OCI-LY3 (cell line): ENCODE measurements around the gene MED12L.
"Not testable (repeated sequence)": the region's sequence is repeated elsewhere in the genome, so short reads cannot be mapped to it uniquely, and the experiment has no call there.

Source experiments
- H2AFZ ChIP-seq: fragments of 200-600, 300-600 bp; shearing (Covaris generic); 2 replicates; pipeline ENCODE4 v1.6.0; 2014; ENCODE audit warnings: antibody characterized with exemption, low read depth, low read length
- H3K27ac ChIP-seq: fragments of 200-600, 300-600 bp; sonication (generic); 2 replicates; pipeline ENCODE4 v1.5.1; 2014; ENCODE audit warnings: mild to moderate bottlenecking, low read length, moderate library complexity, mixed read lengths
- H3K27me3 ChIP-seq: fragments of 200-600, 300-600 bp; sonication (generic); 2 replicates; pipeline ENCODE4 v1.6.1; 2014; ENCODE audit warnings: low read depth, low read length, mixed read lengths
- H3K36me3 ChIP-seq: fragments of 200-600, 300-600 bp; sonication (generic); replicated peaks from 2 replicates; pipeline ENCODE3; 2014; ENCODE audit warnings: low read depth, low read length, mixed read lengths
- H3K4me1 ChIP-seq: fragments of 300-600, 200-600 bp; sonication (generic); 2 replicates; pipeline ENCODE4 v1.6.1; 2014; ENCODE audit warnings: low read length, mixed read lengths
- H3K4me2 ChIP-seq: fragments of 200-600, 300-600 bp; sonication (generic); 2 replicates; pipeline ENCODE4 v1.6.1; 2014; ENCODE audit warnings: low read length, mixed read lengths
- H3K4me3 ChIP-seq: fragments of 300-600, 200-600 bp; sonication (generic); 2 replicates; pipeline ENCODE4 v1.5.1; 2014; ENCODE audit warnings: antibody characterized with exemption, mild to moderate bottlenecking, low read length, moderate library complexity
- H3K79me2 ChIP-seq: fragments of 300-600, 200-600 bp; shearing (Covaris generic); 2 replicates; pipeline ENCODE4 v1.6.1; 2014; ENCODE audit warnings: mild to moderate bottlenecking, low read length, mixed read lengths
- H3K9ac ChIP-seq: fragments of 300-600, 200-600 bp; shearing (Covaris generic); 2 replicates; pipeline ENCODE4 v1.6.0; 2014; ENCODE audit warnings: mild to moderate bottlenecking, low read length, moderate library complexity
- H3K9me3 ChIP-seq: fragments of 200-600, 300-600 bp; shearing (Covaris generic); 2 replicates; pipeline ENCODE4 v1.6.1; 2014; ENCODE audit warnings: low read length, mixed read lengths; ENCODE audit not compliant: insufficient read depth
- H4K20me1 ChIP-seq: fragments of 200-600, 300-600 bp; sonication (generic); 2 replicates; pipeline ENCODE4 v1.6.1; 2016; ENCODE audit warnings: low read length, mixed read lengths; ENCODE audit not compliant: insufficient read depth
- EZH2phosphoT487 ChIP-seq: fragments of 200-600 bp; shearing (Covaris generic); IDR thresholded peaks from 2 replicates; pipeline ENCODE4 v1.6.1; 2018; ENCODE audit warnings: antibody characterized with exemption, mixed run types, low read depth
- TF ChIP-seq, protein P1 (sequence below): fragments of 200-600, 300-600 bp; sonication (generic); IDR thresholded peaks from 2 replicates; pipeline ENCODE4 v1.5.1; 2014; ENCODE audit warnings: antibody characterized with exemption, low read length, low read depth

The MED12L gene

DNA sequence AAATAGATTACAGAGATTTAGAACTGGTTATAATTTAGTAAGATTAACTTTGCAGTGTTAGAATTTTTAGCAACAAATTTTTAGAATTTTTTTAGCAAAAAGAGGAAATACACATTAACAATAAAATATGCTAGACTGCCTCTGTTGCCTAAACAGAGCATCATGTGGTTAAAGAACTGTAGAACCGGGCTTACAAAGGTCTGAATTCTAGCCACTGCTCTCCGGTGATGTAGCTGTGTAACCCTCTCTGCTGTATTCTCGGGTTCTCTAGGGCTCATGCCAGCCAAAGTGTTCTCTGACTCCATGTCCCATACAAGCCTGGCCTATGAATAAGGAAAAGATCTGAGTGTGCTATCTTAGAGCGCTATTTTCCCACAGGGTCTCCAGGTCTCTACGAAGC, 302.0 kb downstream of the MED12L start:
- H3K9ac ChIP-seq = 0 out of 2 replicates have a peak overlapping the region, but pooled peaks have one; percentile 30
- peak overlapping the region; percentile 67; the same call in 1 of the 2 replicates for H2AFZ ChIP-seq
- H3K27ac ChIP-seq = 0 out of 2 replicates have a peak overlapping the region, but pooled peaks have one; percentile 17
- peak overlapping the region; percentile 76 for H3K4me2 ChIP-seq
- H3K4me3 ChIP-seq = peak overlapping the region; percentile 44; the same call in 1 of the 2 replicates
- H4K20me1 ChIP-seq = no peaks in the 10 kb centered on the region
- peaks cover 78% of the 10 kb centered on the region for H3K4me1 ChIP-seq
- no peaks in the 10 kb centered on the region for H3K79me2 ChIP-seq
- no peak for TF ChIP-seq EZH2phosphoT487
- TF ChIP-seq, protein P1, sequence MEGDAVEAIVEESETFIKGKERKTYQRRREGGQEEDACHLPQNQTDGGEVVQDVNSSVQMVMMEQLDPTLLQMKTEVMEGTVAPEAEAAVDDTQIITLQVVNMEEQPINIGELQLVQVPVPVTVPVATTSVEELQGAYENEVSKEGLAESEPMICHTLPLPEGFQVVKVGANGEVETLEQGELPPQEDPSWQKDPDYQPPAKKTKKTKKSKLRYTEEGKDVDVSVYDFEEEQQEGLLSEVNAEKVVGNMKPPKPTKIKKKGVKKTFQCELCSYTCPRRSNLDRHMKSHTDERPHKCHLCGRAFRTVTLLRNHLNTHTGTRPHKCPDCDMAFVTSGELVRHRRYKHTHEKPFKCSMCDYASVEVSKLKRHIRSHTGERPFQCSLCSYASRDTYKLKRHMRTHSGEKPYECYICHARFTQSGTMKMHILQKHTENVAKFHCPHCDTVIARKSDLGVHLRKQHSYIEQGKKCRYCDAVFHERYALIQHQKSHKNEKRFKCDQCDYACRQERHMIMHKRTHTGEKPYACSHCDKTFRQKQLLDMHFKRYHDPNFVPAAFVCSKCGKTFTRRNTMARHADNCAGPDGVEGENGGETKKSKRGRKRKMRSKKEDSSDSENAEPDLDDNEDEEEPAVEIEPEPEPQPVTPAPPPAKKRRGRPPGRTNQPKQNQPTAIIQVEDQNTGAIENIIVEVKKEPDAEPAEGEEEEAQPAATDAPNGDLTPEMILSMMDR = no peak
- H3K27me3 ChIP-seq = no peaks in the 10 kb centered on the region
- H3K9me3 ChIP-seq = no peaks in the 10 kb centered on the region
- no peaks in the 10 kb centered on the region for H3K36me3 ChIP-seq

DNA sequence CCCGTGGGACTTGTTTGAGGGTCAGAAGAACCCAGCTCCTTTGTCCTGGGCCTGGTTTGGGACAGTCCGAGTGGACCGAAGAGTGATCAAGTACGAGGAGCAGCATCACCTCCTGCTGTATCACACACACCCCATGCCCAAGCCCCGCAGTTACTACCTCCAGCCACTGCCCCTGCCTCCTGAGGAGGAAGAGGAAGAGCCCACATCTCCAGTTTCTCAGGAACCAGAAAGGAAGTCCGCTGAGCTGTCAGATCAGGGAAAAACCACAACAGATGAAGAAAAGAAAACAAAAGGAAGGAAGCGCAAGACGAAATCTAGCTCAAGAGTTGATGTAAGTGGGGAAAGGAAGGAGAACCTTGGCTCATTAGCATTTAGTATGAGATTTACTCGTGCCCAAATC, 302.4 kb downstream of the MED12L start:
- H3K4me2 ChIP-seq = peak overlapping the region; percentile 76
- H3K79me2 ChIP-seq = no peaks in the 10 kb centered on the region
- peak overlapping the region; percentile 30; the same call in 1 of the 2 replicates for H3K9ac ChIP-seq
- peaks cover 74% of the 10 kb centered on the region for H3K4me1 ChIP-seq
- 0 out of 2 replicates have a peak overlapping the region, but pooled peaks have one; percentile 17 for H3K27ac ChIP-seq
- no peaks in the 10 kb centered on the region for H3K9me3 ChIP-seq
- H2AFZ ChIP-seq = peak overlapping the region; percentile 67; the same call in 1 of the 2 replicates
- no peaks in the 10 kb centered on the region for H3K36me3 ChIP-seq
- H3K27me3 ChIP-seq = no peaks in the 10 kb centered on the region
- peak overlapping the region; percentile 44 for H3K4me3 ChIP-seq
- no peaks in the 10 kb centered on the region for H4K20me1 ChIP-seq
- no peak for TF ChIP-seq EZH2phosphoT487
- TF ChIP-seq, protein P1 = no peak

DNA sequence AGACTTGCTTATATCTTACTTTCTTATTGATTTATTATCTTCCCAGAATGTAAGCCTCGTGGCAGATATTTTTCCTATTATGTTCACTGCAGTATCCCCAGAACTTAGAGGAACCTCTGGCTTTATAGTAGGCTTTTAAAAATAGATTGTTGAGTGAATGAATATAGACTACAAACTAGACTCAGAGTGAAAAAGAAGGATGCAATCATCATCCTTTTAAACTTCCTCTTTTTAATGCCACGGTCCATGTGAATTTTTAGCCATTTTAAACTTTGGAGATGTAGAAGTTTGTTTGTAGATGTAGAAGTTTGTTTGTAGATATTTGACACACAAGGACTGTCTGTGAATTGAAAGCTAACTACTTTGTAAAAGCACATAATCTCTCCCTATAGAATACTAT, 306.3 kb downstream of the MED12L start:
- Histone ChIP-seq H3K79me2 (no peaks in the 10 kb centered on the region), H3K27me3 (no peaks in the 10 kb centered on the region), H3K4me3 (no peak overlapping the region), H2AFZ (no peak overlapping the region), H3K4me1 (peaks cover 49% of the 10 kb centered on the region), H3K9ac (no peak overlapping the region), H4K20me1 (no peaks in the 10 kb centered on the region), H3K36me3 (no peaks in the 10 kb centered on the region), H3K9me3 (no peaks in the 10 kb centered on the region), H3K4me2 (no peak overlapping the region), H3K27ac (no peak overlapping the region)
- TF ChIP-seq, protein P1 = no peak
- TF ChIP-seq EZH2phosphoT487 = no peak

DNA sequence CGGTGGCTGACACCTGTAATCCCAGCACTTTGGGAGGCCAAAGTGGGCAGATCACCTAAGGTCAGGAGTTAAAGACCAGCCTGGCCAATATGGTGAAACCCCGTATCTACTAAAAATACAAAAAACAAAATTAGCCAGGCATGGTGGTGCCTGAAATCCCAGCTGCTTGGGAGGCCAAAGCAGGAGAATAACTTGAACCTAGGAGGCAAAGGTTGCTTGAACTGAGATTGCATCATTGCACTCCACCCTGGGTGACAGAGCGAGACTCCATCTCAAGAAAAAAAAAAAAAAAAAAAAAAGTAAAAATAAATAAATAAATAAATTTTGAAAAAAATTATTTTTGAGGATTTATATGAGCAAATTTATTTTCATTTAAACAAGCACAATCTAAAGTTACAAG, 306.7 kb downstream of the MED12L start:
- not testable (repeated sequence) for H3K27ac ChIP-seq, H3K9me3 ChIP-seq, H2AFZ ChIP-seq, H3K4me3 ChIP-seq, H4K20me1 ChIP-seq, H3K4me2 ChIP-seq, H3K79me2 ChIP-seq, H3K9ac ChIP-seq, H3K27me3 ChIP-seq, H3K36me3 ChIP-seq
- peaks cover 49% of the 10 kb centered on the region for H3K4me1 ChIP-seq
